Metanephros (tissue), 1 donor: ENCODE data around the gene C1D. TPM values are rescaled to one million over a fixed set of nuclear protein-coding genes. Genes with fewer than 3 reads are reported as not detected.

Experiments
- total RNA-seq: library from RNA; depleted of rRNA; stranded (reverse); fragments of >200 nt; gene quantifications from one replicate; pipeline ENCODE4 v1.2.3, GENCODE V29; 2014

C1D gene, protein sequence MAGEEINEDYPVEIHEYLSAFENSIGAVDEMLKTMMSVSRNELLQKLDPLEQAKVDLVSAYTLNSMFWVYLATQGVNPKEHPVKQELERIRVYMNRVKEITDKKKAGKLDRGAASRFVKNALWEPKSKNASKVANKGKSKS
- 22.3 TPM for total RNA-seq

DNA sequence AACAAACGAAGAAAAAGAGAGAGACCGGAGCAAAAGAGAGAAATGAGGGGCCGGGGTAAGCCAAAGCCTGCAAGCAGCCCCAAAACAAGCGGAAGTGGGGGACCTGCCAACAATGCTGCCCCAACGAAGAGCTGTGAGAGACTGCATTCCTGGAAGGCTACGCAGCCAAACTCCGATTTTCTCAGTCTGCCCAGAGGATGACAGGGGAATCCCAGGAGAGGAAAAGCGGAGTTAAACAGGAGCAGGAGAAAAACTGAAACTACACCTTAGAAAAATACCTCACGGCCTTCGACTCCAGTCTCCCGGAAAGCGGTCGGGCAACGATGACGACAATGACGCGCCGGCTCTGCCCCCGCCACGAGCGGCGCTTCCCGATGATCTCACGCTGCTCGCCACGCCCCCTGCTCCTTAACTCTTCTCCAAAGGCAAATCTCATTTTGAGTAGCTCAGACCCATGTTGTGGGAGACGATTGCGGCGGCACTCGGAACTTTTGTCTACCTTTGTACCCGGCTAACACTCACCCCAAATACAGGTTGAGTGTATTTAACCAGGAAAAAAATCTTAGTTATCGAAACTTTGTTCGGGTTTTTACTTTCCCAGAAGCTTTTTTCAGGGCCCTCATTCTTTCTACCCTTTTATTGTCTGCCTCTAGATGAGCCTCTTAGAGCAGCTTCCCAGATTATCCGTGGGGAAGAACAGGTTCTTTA, at the start of gene C1D:
C1D (minus strand) TSS at position 325 of the 708 bp plus-strand sequence. CDS start 15,694 bp downstream, outside the sequence.

Other genes starting within 250 kb of the C1D start
- 11.7 TPM for gene PNO1, start 94.9 kb upstream of the C1D start, total RNA-seq
- 43.0 TPM for gene PPP3R1, start 189.5 kb upstream of the C1D start, total RNA-seq